Right lobe of liver (tissue), 4 donors: Measurements from ENCODE around the gene MID2.

Source experiments
- POLR2A ChIP-seq: fragments of 450-650 bp; IDR thresholded peaks from one replicate; pipeline ENCODE4 v1.6.1; 2017; ENCODE audit warnings: antibody characterized with exemption, mild to moderate bottlenecking
- TF ChIP-seq, protein P1 (sequence below), 4 donors: fragments of 200-600 bp in 3 of 4; fragments of 450-650 bp in 1 of 4; IDR thresholded peaks; one replicate each; pipeline versions ENCODE4 v1.5.1 to v1.8.0; 2016 to 2022; ENCODE audit warnings: antibody characterized with exemption in 4 of 4, mild to moderate bottlenecking in 2 of 4
- donor health status: DM: no; HTN: no; CAD: no.
- donor health status: DM: no; HTN: no; CAD: no.
- donor health status: DM: no; HTN: yes; CAD: no.

DNA sequence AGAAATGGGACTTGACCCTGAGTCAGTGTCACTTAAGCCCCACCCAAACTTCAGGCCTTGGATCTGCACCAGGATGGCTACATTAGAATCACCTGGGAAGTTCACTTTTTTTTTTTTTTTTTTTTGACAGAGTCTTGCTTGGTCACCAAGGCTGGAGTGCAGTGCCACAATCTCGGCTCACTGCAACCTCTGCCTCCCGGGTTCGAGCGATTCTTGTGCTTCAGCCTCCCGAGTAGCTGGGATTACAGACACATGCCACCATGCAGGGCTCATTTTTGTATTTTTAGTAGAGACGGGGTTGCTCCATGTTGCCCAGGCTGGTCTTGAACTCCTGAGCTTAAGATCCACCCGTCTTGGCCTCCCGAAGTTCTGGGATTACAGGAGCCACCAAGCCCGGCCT is 45.1 kb upstream of the MID2 start:
- TF ChIP-seq, protein P1, sequence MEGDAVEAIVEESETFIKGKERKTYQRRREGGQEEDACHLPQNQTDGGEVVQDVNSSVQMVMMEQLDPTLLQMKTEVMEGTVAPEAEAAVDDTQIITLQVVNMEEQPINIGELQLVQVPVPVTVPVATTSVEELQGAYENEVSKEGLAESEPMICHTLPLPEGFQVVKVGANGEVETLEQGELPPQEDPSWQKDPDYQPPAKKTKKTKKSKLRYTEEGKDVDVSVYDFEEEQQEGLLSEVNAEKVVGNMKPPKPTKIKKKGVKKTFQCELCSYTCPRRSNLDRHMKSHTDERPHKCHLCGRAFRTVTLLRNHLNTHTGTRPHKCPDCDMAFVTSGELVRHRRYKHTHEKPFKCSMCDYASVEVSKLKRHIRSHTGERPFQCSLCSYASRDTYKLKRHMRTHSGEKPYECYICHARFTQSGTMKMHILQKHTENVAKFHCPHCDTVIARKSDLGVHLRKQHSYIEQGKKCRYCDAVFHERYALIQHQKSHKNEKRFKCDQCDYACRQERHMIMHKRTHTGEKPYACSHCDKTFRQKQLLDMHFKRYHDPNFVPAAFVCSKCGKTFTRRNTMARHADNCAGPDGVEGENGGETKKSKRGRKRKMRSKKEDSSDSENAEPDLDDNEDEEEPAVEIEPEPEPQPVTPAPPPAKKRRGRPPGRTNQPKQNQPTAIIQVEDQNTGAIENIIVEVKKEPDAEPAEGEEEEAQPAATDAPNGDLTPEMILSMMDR (IDR thresholded peaks at IDR 0.05), result no peak
- TF ChIP-seq POLR2A, result no peak
